ENCODE data around the gene KL. TPM values are rescaled to one million over a fixed set of nuclear protein-coding genes. Genes with fewer than 3 reads are reported as not detected.

KL gene
- total RNA-seq (2022; extraction: Qiagen RNA extraction), result 0.03 to 0.06 TPM (median 0.04 TPM) in 4 of 5 replicates, not detected in the other

GRCh38 chr13:33016414-33017322 lies at the start of gene KL:
TSS of gene KL (plus strand) at chr13:33016423. CDS start at chr13:33016441, 18 bp downstream.

